ENCODE measurements around the gene STARD3.
"Not testable (repeated sequence)": the region's sequence is repeated elsewhere in the genome, so short reads cannot be mapped to it uniquely, and the experiment has no call there.

STARD3 gene

DNA sequence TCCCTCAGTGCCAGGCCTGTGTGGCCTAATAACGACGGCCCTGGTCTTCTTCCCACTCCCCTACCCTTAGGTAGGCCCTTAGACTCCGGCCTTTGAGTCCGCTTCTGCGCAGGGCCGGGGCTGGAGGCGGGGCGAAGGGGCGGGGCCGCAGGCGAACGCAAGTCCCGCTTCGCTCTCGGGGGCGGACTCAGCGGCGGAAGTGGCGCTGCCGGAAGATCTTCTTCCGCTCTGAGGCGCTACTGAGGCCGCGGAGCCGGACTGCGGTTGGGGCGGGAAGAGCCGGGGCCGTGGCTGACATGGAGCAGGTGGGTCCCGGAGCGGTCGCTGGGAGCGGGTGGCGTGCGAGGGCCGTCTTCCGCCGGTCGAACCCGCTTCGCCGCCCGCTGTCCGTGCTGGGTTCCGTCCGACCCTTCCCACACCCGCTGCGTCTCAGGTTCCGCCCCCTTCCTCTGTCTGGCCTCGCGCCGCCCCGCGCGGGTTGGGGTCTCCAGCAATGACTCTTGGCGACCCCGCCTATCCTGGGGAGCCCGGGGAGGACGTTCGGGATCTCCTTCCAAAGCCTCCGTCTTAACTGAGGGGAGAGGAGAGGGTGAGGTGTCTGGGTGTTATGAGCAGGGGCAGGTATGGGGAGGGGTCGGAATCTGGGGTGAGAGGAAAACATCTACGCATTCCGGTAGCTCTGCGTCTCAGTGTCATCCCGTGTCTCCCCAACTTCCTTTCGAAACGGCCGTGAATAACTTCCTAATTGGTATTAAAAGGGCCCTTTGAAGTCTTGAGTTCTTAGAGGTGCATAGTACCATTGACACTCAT lies at the start of gene STARD3:
Gene STARD3 (plus strand): TSS at position 218 of the 810 bp plus-strand sequence. CDS start 16,388 bp downstream, outside the sequence.
- peak; percentile 93 for DNase-seq

DNA sequence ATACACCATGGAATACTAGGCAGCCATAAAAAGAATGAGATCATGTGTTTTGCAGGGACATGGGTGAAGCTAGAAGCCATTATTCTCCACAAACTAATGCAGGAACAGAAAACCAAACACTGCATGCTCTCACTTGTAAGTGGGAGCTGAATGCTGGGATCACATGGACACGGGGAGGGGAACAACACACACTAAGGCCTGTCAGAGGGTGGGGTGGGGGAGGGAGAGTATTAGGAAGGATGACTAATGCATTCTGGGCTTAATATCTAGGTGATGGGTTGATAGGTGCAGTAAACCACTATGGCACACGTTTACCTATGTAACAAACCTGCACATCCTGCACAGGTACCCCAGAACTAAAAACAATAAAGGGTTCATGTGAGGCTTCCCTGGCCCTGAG lies 46.8 kb upstream of the STARD3 start:
- not testable (repeated sequence) for DNase-seq

DNA sequence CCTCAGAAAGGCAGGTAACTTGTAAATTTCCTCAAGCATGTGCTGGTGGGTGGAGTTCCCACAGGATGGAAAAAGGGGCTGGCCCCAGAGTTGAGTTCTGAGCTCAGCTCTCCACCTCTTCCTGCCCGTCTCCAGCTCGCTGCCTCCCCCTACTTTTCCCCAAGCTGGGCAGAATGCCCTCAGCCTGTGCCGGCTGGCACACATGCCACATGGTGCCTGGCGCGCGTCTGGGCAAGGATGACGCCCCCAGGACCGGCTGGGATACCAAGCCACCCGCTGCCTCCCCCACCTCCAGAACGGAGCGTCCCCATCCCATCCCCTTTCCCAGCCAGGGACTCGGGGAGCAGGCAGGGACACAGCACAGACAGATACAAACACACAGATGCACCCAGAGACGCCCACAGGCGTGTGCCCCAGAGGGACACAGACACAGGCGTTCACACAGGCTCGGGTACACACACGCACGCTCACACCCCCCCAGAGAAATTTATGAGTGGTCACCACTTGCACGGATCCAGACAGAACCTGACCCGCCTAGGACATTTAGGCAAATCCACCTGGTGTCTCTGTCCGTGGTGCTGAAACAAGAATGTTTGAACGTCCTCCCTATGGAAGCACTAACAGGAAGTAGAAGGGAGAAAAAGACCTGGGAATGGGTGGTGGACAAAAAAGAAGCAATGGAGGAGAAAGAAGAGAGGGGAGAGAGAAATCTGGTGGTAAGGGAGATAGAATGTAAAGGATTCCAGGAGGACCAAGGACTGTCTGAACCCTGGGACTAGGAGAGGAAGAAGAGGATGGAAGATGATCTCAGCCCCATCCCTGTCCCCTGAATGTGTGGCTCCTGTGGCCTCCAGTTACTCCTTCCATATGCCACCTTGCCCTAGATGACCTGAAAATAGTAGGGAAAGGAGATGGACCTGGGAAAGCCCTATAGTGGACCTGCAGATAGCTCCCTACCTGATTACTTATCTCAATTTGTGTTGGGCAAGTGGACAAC lies 44.7 kb upstream of the STARD3 start:
- no peak for DNase-seq

DNA sequence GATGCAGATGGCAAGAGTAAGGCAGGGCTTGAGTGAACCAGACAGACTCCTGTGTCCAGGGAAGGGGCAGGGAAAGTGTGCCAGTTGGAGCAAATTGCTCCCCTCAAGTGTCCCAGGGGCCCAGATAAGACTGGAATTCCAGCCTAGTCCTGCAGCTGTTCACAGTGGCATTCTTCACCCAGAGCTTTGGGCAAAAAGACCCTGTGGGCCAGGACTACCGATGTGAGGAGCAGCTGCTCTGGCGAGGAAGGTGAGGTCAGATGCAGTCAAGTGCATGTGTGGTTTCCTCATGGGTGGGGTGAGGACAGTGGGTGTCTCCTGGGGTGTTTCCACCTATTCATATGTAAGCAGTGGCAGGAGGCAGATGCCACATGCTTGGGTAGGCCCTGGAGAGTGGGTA lies 43.6 kb upstream of the STARD3 start:
- DNase-seq: no peak

DNA sequence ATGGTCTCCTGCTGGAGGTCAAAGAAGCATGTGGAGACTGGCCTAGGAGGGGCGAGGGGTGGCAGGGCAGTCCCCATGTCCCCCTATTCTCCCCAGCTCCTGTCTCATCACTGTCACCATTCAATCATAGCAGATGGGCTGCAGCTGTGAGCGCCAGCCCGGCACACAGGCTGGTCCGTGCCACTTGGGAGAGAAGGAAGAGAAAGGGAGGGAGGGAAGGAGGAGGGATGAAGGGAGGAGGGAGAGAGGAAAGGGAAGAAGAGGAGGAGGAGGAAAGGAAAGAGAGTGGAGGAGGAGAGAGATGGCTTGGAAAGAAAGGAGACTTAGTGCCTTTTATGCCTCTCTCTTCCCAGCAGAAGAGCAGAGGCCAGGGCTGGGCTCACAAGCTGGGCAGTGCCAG lies 41.6 kb upstream of the STARD3 start:
- no peak for DNase-seq

DNA sequence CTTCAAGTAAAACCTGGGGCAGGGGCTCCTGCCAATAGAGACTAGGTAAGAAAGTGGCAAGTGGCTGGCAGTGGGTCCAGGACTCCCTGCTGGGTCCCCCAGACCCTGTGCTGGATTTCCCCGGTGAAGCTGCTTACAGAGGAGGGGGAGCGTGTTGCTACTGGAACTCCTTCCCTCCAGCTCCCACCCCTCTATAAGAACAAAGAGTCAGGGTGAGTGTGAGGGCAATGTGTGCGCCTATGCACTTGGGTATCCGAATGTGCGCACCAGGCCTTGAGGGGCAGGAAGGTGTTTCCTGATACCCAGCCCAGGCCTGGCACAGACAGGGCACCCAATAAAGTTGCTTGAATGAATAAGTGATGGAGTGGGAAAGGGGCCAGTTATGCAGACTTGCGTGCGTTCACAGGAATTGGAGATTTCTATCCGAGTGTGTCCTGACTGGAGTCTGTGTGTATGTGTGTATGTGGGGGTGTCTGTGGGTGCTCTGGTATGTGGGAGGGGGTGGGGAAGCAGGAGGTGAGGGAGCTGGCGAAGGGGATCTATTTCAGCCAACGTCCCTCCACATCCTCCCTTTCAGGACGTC lies 40.9 kb upstream of the STARD3 start:
- no peak for DNase-seq

DNA sequence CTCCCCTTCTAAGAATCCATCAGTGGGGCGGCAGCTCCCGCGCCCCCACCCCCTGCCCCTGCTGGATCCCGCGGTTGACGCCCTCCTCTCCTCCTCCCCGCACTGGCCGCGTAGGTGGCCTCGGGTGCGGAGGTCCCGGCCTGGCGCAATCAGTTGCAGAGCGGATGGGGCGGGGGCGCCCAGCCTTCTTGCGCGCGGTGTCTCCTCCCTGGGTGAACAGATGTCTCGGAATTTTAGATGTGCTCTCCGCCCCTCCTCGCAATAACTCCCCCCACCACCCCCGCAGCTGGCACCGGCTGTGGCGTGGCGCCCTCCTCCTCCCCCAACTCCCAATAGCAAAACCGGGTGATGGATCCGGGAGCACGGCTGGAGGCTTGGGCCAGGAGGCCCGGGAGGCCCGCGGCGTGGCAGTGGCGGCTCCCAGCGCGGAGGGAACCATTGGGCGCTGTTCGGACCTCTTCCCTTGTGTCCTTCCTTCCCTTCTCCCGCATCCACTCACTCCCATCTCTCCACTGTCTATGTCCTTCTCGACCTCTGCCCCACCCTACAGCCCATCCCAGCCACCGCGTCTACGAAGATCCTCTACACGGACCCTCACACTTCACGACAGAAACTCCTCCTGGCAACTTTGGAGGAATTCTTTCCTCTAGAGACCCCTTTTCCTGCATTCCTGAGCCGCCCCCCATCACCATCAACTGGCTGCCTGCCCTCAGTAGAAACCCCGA lies 40.2 kb upstream of the STARD3 start:
- DNase-seq: no peak

DNA sequence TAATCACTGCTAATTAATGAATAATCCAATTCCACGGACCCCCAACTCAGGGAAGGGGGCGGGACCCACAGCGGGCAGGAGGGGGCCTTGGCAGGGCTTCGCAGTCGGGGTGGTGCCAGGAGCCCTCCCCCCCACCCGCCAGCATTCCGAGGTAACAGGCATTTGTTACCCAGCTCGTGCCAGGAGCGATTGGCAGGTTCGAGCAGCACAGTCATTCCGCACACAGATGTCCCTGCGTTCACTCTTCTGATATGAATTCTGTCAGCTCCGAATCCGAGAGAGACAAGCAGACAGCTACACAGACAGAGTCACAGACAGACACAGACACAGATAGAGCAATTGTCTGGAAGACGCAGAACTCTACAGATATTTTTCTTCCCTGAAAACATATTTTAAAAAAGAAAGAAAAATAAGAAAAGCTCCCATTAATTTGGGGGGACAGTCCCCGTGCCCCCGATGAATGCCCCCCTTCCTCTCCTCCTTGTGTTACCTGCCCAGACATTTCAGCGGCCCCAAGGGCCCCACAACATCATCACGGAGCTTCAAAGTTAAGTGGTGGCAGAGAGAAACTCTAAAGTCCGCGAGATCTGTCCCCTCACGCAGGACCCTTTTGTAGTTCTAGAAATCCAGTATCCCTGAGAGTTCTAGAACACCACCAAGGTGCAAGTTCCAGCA lies 39.4 kb upstream of the STARD3 start:
- DNase-seq: no peak

DNA sequence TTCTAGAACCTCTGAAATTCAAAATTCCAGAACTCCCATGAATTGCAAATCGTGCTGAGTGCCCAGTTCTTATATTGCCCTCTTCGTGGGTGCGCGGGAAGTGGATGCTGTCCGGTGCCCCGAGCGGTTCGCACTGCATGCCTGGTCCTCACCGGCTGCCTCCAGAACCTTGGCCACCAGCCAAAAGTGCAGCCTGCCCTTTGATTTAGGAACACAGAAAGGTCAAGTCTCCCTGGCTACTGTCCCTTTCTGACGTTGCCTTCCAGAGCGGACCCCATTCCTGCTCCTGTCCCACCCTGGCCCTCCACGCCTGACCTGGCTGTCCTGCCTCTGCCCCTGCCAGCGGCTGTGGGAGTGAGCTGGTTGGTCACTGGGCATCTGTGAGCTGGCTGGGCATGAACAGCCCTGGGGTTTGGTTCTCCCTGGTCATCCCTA lies 38.9 kb upstream of the STARD3 start:
- DNase-seq: no peak

DNA sequence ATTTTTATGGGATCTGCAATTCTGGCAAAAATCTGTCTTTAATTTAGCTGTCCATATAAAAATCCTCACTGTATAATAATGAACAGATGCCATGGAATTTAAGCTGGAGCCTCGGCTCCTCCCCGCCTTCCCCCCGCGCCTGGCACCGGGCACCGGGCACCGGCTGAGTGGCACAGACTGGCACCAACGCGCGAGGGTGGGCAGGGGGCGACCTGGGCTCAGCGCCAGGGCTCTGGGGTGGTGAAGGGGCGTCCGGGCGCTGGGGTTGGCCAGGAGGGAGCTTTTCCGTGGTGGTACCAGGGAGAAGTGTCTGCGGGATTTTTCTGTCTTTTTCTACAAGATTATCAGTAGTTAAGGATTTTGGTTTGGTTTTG lies 38.3 kb upstream of the STARD3 start:
- no peak for DNase-seq

DNA sequence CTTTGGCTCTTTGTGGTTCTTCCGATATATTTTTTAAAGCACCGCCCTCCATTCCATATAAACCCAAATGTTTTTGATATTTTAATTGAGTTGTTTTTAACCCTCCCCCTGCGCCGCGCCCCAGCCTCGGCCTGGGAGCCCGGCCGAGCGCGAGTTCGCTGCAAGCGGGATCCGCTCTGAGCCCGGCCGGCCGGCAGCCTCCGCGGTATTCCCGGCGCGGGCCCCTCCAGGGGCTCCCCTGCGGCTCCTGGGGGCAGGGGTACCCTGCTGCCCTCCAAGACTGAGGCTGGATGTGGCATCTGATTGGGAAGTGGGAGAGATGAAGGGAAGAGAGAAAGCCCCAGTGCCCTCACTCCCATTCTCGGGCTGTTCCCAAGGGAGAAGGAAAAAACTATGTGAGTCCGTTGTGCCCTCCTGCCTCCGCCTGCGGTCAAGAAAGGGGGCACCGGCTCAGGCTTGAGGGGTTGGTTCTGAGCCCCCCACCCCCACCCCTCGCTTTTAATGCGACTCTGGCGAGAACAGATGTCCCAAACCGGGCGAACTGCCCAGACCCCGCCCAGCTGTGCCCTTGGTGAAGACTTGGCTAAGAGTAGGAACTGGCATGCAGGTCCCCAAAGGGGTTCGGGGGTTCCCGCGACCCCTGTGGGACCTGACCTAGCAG lies 37.8 kb upstream of the STARD3 start:
- no peak for DNase-seq

DNA sequence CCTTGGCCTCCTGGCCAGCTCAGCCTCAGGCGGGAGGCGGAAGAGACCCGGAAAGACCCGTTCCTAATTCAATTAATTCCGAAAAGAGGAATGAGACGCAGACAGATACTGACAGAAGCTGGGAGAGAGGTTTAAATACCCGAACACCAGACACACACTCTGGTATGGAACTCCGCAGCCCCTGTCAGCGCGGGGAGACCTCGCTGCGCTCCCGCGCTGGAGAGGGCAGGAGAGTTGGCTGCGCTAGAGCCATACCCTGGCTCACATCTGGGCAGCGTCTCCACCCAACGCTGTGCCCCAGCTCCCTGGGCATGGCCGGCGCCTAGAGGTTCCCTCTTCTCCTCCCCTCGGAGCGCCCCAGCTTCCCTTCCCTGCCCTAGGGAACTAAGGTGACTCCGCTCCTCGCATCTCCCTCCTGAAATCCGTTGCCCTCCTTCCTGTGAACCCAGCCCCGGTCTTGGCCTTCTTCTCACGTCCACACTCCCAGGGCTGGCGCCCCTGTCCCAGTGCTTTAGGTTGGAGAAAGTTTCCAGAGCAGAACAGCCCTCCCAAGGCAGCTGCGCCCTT lies 37.2 kb upstream of the STARD3 start:
- no peak for DNase-seq

DNA sequence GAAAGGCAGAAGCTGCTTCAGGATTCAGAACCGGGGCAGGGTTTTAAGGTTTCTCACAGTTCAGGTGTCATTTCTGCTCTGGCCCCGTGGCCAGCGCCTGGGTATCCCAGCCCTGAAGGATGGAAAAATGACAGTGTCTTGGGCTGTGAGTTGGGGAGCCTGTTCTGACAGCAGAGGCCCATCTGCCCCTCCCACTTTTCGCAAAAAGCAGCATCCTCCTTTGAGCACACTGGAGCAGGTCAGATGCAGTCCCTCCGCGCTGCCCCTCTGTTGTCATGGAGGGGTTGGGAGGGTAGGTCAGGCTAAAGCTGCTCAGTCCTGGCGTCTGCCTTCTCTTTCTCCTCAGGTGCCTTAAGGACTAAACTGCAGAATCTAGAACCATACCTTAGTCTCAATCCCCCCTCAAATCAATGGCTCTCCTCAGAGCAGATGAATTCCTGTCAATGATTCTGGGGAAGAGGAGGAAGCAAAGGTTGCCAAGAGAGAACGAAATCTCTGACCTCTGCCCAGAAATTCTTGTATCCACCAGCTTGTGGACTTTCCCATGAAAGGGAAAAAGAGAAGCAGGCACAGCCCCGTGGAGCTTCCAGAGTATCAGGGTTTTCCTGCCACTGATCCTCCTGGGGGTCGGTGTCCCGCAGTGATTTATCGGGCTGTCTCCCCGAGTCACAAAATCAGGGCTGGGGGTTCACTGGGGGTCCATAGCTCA lies 36.5 kb upstream of the STARD3 start:
- DNase-seq: no peak

DNA sequence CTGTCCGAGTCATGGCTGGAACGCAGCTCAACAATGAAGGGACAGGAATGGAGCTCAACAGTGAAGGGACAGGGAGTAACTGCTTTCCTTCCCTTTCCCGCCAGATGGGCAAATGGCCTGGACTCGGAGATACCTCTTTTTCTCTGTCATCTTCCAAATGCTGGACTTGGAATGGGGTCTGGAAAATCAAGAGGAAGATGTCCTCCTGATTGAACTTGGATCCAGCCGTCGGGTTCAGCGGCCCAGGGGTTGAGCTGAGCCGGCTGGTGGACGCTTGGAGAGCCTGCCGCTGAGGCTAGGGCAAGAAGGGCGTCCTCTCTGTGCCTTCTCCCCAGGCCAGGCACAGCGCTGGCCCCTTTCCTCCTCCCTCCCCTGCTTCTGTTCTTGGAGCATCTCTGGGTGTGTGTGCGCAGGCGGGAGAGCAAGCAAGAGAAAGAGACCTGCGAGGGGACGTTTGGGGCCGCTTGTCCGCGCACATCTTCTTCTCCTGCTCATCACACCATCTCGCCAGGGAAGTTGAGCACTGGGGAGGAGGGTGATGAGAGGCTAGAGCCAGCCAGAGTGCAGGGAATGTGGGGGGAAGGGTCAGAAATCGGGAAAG lies 35.8 kb upstream of the STARD3 start:
- DNase-seq: no peak

DNA sequence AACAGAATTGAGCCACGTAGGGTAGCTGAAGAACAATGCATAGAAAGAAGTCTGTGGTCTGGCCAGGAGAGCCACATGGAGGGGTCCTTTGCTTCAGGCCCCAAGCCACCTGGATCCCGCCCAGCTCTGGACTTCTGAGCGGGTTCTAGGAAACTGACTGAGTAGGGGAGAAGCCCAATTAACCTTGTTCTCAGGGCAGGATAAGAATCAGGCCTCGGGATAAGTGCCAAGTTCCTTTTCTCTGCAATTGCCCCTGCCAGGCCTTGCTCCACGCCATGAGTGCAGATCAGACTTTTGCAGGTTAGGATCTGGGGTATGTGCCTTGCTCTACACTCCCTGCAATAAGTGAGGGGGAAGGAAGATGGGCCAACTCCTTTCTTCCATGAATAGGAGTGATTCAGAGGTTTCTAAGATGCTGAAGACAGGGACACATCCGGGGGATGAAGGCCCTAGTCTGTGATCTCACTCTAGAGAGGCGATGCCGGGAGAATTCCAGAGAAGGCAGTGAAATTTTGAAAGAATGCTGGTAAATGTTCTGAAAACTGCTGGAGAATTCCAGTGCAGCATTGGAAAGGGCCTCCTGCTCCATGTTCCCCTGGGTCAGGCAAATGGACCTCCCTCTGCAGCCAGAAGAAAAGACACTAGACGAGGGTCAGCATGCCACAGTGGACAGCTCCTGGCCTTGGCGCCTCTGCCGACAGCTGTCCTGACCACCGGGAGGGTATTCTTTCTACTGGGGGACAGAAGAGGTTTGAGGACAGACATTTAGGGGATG lies 35.0 kb upstream of the STARD3 start:
- no peak for DNase-seq

DNA sequence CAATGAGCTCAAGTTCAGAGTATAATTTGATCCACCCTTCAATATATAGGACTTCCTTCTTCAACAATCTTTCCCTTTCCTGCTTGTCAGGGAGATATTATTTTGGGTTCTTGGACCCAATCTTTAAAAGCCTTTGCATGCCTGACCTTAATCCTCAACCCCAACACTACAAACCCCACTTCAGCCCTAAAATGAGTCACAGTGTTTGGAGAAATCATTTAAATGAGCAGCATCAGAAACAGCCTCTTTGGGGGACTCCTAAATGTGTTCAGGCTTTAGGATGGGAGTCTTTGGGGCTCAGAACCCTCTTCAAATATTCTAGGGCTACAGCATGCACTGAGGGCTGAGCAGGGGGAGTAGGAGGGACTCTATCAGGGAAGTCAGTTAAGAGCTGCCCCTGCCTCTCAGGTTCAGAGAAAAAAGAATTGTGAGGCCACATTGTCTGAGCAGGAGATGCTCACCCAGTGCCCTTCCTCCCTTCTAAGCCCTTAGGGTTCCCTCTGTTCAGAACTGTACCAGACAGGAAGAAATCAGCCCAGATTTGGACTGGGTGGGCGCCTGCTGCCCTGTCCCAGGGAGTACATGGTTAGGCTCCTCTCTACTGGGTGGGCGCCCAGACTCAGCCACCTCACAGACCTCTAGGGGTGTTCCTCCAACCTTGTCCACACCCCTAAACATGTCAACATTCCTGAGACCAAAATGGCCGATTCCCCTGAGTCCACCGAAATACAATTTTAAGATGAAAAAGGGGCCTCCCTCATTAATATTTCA lies 34.2 kb upstream of the STARD3 start:
- DNase-seq: peak; percentile 11

DNA sequence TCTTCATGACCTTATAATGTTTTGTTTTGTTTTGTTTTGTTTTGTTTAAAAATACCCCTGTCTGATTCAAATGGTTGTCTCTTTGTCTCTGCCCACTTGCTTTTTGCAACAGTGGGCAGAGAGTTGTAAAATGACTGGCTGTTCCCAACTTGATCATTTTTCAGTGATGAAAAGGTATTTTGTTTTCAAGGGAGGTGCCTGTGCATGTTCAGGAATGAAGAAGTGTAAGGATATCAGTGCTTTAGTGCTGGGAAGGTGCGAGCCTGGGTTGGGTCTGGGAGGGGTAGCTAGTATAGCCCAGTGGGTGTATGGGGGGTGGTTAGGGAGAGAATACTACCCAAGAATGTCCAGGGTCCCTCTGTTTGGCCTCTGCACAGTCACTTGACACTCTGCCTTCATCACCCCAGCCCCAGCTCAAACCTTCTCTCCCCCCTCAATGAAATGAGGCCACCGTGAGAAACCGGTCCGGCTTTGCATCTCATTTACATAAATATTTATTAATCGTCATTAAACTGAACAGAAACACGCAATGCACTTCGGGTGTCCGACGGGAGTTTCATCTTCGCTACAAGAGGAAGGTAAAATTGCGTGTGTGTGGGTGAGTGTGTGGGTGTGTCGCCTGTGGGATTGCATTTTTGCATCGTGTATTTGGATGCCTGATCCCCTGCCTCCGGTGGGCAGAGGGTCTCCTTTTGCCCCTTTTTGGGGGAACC lies 33.5 kb upstream of the STARD3 start:
- DNase-seq: no peak

Measured in retina (tissue), 1 donor.